Ascending aorta (tissue), 2 donors: ENCODE measurements around the gene SHOX. TPM values are rescaled to one million over a fixed set of nuclear protein-coding genes. Genes with fewer than 3 reads are reported as not detected.

Experiments used
- DNase-seq, 2 donors: peaks; one replicate each; pipeline ENCODE4 v3.0.0-alpha.2; 2019; ENCODE audit warnings: low spot score in 2 of 2
- H3K27ac ChIP-seq, 2 donors: fragments of 200-600 bp; sonication (generic); one replicate each; pipeline ENCODE4 v1.5.1; 2016 to 2017; ENCODE audit warnings: mild to moderate bottlenecking in 1 of 2
- H3K27me3 ChIP-seq: fragments of 200-600 bp; sonication (generic); one replicate; pipeline ENCODE4 v1.5.1; 2017
- H3K36me3 ChIP-seq, 2 donors: fragments of 200-600 bp; sonication (generic); one replicate each; pipeline ENCODE4 v1.5.1; 2016
- H3K4me1 ChIP-seq, 2 donors: fragments of 200-600 bp; sonication (generic); one replicate each; pipeline ENCODE4 v1.5.1; 2016 to 2017; ENCODE audit warnings: mild to moderate bottlenecking in 1 of 2
- H3K4me3 ChIP-seq, 2 donors: fragments of 200-600 bp; sonication (generic); one replicate each; pipeline ENCODE4 v1.5.1; 2016 to 2017; ENCODE audit warnings: mild to moderate bottlenecking in 1 of 2
- H3K9me3 ChIP-seq, 2 donors: fragments of 200-600 bp; sonication (generic); one replicate each; pipeline ENCODE4 v1.5.1; 2016
- CTCF ChIP-seq, 3 experiments: fragments of 200-600 bp in 2 of 3; fragments of 450-650 bp in 1 of 3; sonication (generic) in 2 of 3; IDR thresholded peaks; one replicate each; pipeline ENCODE4 v1.5.1; 2016 to 2019; ENCODE audit warnings: antibody characterized with exemption in 3 of 3, mild to moderate bottlenecking in 1 of 3, moderate library complexity in 1 of 3
- intact Hi-C: fragments of 100-400 bp; cut with DNase I; formaldehyde crosslinking; loops from one replicate; pipeline ENCODE4 v1.15.1; 2023
- total RNA-seq: library from RNA; depleted of rRNA; stranded (reverse); fragments of >200 nt; gene quantifications from one replicate; pipeline ENCODE4 v1.1.0, GENCODE V29; 2016

The SHOX gene
- total RNA-seq, 1 donor from 2014 or later: not detected

GRCh38 chrX:633985-634958 is 3.7 kb downstream of the SHOX start:
- H3K4me3 ChIP-seq: no peak overlapping the region
- H3K9me3 ChIP-seq: no peaks in the 10 kb centered on the region
- DNase-seq: no peak
- intact Hi-C loops: no loop called here
- peaks cover 6% of the 10 kb centered on the region for H3K27me3 ChIP-seq
- H3K36me3 ChIP-seq: no peaks in the 10 kb centered on the region
- no peak for TF ChIP-seq CTCF (IDR thresholded peaks at IDR 0.05)
- no peaks in the 10 kb centered on the region for H3K4me1 ChIP-seq
- H3K27ac ChIP-seq: no peak overlapping the region

- Histone ChIP-seq H3K27me3 (peaks cover 6% of the 10 kb centered on the region), H3K4me1 (no peaks in the 10 kb centered on the region), H3K4me3 (no peak overlapping the region), H3K36me3 (no peaks in the 10 kb centered on the region), H3K9me3 (no peaks in the 10 kb centered on the region), H3K27ac (no peak overlapping the region)
- TF ChIP-seq CTCF (IDR thresholded peaks at IDR 0.05): no peak
- intact Hi-C loops: no loop called here
- DNase-seq: no peak
Observed at GRCh38 chrX:635428-636090, 5.0 kb downstream of the SHOX start.

GRCh38 chrX:636981-637659 is 6.5 kb downstream of the SHOX start:
- H3K4me3 ChIP-seq: no peak overlapping the region
- intact Hi-C loops: no loop called here
- DNase-seq: peak in 1 of 2 donors; percentile 15
- no peaks in the 10 kb centered on the region for H3K36me3 ChIP-seq
- H3K9me3 ChIP-seq: no peaks in the 10 kb centered on the region
- no peaks in the 10 kb centered on the region for H3K4me1 ChIP-seq
- TF ChIP-seq CTCF (IDR thresholded peaks at IDR 0.05): no peak
- peaks cover 6% of the 10 kb centered on the region for H3K27me3 ChIP-seq
- no peak overlapping the region for H3K27ac ChIP-seq

- no peaks in the 10 kb centered on the region for H3K4me1 ChIP-seq
- no peak overlapping the region for H3K27ac ChIP-seq
- no peaks in the 10 kb centered on the region for H3K9me3 ChIP-seq
- DNase-seq: no peak
- intact Hi-C loops: no loop called here
- no peak for TF ChIP-seq CTCF (IDR thresholded peaks at IDR 0.05)
- peaks cover 6% of the 10 kb centered on the region for H3K27me3 ChIP-seq
- no peaks in the 10 kb centered on the region for H3K36me3 ChIP-seq
- no peak overlapping the region for H3K4me3 ChIP-seq
Observed at GRCh38 chrX:637660-638481, 7.3 kb downstream of the SHOX start.
